HG03460 (cell line): ENCODE measurements around the gene PDE4DIP.
A peak's percentile ranks its signal among the peaks of the same experiment; 100 is the strongest.
"Not testable (repeated sequence)": the region's sequence is repeated elsewhere in the genome, so short reads cannot be mapped to it uniquely, and the experiment has no call there.

ENCODE experiments used
- ATAC-seq: cut with Tn5 transposase; IDR thresholded peaks from one replicate; pipeline ENCODE4 v1.9.1; 2021; ENCODE audit not compliant: unreplicated experiment

Gene PDE4DIP

DNA sequence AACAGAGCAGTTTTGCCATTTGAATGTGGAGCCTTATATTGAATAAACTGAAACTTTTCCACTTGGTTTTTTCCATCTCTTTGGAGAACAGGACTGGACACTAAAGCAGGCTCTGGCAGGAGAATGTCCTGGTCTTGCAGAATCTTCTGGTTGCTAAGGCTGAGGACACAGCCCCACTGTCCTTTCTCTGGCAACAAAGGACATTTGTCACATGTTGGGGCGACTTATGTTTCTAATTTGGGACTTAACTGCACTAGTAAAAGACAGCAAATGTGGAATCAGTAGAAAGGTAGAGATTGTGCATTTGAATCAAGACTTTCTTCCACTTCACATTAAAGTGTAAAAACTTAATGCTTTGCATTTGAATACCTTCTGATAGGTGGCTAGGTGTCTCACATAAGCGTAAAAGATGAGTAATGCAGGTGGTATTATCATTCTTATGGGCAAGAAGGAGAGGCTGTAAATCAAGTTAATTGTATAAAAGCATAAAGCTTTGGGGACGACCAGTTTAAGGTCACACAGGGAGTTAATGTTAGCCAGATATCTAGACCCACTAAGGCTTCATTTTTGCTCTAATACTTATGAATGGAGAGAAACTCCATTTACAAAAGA, 74.7 kb downstream of the PDE4DIP start:
- ATAC-seq: not testable (repeated sequence)

DNA sequence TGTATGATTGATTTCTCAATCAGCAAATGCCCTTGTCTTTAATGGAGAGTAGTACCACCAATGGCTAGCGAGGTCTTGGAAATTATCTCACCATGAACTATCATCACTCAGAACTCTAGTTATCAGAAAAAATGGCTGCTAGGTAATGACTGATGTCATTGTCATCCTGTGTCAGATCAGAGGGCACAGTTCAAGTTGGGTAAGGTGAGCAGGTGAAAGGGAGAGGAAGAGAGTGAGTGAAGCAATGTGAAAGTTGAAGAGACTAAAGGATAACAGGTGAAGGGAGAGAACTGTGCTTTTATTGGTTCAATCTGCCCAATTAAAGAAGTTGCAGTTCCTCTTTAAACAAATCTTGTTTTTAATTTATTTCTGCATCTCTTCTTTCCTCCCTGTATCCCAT, 76.8 kb downstream of the PDE4DIP start:
- not testable (repeated sequence) for ATAC-seq

DNA sequence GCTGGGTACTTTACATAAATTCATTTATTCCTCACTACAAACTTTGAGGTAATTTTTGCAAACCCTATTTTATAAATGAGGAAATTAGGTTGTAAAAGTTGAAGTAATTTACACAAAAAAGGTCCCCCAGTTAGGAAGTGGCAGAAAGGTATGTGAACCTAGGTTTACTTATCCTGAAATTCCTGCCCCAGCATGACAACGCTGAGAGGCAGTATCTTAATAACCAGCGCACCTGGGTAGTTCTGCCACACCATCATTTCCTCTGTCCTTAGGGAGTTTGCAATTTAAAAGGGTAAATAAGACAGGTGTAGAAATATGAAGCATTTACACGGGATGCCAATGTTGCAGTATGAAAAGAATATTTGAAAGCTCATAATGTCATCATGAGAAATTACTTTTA, 79.6 kb downstream of the PDE4DIP start:
- not testable (repeated sequence) for ATAC-seq

DNA sequence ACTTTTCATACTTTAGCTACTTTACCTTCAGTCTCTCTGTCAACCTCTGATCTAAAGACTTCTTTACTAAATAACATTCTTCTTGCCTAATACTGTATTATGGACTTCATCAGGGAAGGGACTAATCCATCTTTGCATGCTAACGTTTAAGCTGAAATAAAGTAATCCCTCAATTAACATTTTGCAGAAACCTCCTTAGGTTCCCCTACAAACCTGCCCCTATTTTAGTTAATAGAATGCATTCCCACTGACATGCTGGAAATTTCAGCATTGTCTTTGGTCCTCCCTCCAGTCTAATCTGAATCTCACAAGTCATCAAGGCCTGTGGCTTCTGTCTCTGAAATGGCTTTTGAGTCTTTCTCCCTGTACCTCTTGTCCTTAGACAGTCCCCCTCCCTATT, 83.4 kb downstream of the PDE4DIP start:
- ATAC-seq: not testable (repeated sequence)

DNA sequence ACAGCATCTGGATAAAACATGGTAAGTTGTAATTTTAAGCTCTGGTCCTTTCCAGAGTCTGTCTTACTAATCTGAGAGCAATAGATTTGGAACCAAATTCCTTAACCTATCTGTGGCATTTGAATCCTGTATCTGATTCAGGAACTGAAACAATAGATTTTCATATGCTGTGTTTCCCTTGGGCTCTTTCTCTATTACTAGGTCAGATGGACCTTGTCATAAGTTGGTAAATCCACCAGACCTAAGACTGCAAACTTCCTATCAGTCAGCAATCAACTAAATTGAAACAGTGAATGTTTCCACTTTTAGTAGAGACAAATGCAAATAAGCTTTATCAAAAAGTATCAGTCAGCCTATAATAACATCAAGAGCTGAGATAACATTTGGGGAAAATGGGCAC, 85.0 kb downstream of the PDE4DIP start:
- not testable (repeated sequence) for ATAC-seq

DNA sequence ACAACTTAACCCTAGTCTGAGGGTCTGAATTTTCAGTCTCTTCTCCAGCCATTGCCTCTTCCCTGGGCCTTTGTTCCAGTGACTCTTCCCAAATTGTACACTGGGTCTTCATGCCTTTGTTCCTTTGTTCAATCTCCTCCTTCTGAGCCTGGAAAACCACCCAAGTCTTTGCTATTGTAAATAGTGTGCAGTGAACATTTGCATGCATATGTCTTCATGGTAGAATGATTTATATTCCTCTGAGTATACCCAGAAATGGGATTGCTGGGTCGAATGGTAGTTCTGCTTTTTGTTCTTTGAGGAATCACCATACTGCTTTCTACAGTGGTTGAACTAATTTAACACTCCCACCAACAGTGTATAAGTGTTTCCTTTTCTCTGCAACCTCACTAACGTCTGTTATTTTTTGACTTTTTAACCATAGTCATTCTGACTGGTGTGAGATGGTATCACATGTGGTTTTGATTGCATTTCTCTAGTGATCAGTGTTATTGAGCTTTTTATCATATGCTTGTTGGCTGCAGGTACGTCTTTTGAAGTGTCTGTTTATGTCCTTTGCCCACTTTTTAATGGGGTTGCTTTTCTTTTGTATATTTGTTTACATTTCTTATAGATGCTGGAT, 91.3 kb downstream of the PDE4DIP start:
- not testable (repeated sequence) for ATAC-seq

DNA sequence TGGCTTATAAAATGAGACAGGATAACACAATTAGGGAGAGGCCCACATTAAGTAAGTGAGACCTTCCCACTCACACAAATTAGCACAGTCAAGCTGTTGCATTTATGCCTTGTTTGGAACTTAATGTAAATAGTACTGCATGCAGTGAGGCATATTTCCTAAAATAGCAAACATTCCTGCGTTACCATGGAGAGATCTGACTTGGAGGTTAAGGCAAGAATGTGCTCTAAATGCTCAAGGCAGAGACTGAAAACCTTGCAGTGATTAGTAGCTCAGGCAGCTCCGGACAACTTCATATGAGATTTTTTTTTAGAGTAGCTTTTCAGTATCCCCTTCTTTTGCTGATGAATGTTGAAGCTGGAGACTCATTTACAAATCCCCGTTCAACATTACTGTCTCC, 98.7 kb downstream of the PDE4DIP start:
- not testable (repeated sequence) for ATAC-seq

DNA sequence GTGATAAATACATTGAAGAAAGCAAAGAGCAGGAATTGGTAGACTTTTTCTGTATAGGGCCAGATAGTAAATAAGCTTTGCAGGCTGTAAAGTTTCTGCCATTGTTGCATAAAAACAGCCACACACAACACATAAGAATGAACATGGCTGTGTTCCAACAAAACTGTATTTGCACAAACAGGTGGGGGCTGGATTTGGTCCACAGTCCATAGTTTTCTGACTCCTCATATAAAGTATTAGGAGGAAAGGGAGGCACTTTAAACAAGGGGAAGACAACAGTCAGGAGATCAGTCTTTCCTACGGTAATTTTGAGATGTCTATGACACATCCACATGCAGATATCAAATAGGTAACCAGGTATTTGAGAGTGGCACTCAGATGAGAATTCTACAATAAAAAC, 100.9 kb downstream of the PDE4DIP start:
- not testable (repeated sequence) for ATAC-seq

DNA sequence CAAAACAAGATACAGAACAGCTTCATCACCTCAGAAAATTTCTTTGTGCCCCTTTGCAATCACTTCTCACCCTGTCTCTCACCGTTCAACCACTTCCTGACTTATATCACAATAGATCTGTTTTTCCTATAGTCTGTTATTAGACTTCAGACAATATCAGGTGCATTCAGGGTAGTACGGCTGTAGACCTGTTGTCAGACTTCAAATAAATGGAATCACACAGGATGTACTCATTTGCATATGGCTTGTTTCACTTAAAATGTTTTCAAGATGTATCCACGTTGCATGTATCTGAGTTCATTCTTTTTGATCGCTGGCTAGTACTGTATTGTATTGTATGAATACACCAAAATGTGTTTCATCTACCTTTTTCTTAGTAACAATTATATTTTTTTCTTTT, 104.5 kb downstream of the PDE4DIP start:
- not testable (repeated sequence) for ATAC-seq

DNA sequence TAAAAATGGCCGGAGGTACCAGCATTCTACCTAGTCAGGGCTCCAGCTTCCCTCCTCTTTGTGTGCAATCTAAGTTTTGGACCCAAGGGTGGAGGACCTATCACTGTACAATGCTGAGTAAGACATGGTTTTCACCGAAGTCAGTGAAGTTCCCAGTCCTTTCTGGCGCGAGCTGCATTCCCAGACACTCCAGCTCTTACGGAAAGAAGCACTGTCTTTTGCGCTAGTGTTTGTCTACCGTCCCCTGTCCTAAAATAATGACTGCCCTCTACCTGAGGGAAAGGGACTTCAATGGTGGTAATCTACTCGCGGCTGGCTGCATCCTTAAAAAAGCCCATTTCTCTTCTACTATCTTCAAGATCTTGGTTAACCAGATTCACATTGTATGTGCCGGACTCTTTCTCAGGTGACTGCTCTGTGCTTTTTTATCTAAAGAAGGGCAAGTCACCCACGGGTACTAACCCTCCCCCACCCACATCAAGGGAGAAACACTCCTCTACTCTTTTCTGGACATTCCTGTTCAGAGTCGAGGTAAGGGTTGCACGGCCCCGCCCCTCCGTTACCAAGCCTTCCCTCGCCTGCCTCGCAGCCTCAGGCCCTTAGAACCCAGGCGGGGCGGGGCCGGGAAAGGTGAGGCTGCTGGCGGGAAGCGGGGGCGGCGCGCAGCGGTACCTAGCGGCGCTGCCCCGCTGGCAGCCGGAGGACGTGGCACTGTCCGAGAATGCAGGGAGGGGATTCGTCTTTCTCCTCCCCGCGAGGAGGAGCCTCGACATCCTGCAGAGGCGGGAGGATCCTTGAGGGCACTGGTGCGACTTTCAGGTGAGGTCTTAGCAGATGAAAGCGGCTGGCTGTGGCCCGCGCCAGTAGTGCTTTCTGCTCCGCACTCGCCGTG, 107.4 kb downstream of the PDE4DIP start:
- peak; percentile 51 for ATAC-seq

DNA sequence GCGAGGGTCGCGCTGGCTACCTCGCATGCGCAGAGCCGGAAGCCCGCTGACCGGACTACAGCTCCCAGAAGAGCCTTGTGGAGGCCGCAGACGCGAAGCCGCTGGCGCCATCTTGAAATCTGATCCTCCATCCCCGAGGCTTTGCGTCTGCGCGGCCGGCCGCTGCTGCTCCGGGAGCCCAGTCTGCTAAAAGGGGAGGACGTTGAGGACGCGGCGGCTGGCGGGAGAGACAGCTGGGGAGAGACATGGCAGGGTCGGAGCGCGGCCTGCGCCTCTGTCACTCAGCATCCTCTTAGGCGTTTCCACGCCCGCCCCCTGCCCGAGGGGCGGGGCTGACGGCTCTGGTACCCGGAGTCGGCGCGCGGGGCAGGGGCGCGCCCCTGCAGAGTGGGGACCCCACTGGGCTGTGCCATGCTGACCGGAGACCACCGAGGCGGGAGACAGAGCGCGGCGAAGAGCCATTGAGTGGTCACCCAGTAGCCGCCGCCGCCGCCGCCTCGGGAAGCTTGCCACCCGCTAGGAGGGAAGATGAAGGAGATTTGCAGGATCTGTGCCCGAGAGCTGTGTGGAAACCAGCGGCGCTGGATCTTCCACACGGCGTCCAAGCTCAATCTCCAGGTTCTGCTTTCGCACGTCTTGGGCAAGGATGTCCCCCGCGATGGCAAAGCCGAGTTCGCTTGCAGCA, 108.2 kb downstream of the PDE4DIP start:
- ATAC-seq: peak; percentile 79

DNA sequence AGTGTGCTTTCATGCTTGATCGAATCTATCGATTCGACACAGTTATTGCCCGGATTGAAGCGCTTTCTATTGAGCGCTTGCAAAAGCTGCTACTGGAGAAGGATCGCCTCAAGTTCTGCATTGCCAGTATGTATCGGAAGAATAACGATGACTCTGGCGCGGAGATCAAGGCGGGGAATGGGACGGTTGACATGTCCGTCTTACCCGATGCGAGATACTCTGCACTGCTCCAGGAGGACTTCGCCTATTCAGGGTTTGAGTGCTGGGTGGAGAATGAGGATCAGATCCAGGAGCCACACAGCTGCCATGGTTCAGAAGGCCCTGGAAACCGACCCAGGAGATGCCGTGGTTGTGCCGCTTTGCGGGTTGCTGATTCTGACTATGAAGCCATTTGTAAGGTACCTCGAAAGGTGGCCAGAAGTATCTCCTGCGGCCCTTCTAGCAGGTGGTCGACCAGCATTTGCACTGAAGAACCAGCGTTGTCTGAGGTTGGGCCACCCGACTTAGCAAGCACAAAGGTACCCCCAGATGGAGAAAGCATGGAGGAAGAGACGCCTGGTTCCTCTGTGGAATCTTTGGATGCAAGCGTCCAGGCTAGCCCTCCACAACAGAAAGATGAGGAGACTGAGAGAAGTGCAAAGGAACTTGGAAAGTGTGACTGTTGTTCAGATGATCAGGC, 108.8 kb downstream of the PDE4DIP start:
- peak; percentile 8 for ATAC-seq

DNA sequence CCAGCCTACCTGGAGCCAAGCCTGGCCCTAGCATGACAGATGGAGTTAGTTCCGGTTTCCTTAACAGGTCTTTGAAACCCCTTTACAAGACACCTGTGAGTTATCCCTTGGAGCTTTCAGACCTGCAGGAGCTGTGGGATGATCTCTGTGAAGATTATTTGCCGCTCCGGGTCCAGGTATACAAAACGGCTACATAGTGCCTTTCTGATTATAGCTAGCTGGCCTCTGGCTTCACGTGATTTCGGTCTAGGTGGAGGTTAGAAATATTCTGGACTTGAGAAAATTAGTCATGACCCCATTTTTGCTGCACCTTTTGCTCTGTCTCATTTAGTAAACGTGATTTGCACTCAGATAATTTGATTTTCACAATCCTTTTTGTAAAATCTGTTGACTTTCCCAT, 109.5 kb downstream of the PDE4DIP start:
- ATAC-seq: not testable (repeated sequence)

DNA sequence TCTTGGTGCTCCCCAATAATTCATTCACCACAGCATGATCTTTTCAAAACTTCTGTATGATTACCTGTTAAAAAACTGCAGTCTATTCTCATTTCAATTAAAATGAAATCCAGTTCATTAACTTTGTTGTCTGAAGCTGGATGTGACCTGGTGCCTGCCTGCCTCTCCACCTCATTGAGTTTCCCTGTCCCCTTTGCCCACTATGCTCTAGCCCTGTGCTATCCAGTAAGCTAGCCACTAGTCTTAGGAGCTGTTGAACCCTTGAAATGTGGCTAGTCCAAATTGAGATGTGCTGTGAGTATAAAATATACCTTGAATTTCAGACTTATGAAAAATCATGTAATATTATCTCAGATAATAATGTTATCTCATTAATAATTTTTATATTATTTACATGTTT, 114.1 kb downstream of the PDE4DIP start:
- ATAC-seq: not testable (repeated sequence)

DNA sequence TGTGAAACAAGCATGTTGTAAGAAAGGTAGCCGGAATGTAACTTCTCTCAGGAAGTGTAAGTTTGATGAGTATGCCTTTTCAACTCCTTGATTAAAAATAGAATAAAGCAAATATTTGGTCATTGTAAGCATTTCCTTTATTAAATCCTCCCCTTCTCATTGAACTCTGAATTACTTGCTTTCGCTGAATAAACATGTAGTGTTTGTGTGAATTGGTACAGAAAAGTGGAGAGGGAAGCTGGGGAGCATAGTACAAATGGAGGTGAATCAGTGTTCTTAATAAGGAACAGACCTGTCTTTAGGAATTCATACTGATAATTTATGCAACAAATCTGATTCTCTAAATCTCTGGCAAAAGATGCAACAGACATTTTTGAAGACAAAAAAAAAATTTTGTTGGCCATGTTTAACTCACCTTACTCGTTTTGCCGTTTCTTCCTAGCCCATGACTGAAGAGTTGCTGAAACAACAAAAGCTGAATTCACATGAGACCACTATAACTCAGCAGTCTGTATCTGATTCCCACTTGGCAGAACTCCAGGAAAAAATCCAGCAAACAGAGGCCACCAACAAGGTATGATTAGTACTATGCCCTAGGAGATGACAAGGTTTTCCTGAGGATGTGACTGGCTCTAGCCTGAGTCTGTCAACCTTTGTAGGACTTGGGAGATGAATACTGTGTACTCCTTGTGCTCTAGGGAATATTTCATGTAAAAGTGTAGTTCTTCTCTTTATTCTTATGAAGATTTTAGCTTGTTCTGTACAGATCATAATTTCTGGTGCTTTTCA, 116.2 kb downstream of the PDE4DIP start:
- not testable (repeated sequence) for ATAC-seq

DNA sequence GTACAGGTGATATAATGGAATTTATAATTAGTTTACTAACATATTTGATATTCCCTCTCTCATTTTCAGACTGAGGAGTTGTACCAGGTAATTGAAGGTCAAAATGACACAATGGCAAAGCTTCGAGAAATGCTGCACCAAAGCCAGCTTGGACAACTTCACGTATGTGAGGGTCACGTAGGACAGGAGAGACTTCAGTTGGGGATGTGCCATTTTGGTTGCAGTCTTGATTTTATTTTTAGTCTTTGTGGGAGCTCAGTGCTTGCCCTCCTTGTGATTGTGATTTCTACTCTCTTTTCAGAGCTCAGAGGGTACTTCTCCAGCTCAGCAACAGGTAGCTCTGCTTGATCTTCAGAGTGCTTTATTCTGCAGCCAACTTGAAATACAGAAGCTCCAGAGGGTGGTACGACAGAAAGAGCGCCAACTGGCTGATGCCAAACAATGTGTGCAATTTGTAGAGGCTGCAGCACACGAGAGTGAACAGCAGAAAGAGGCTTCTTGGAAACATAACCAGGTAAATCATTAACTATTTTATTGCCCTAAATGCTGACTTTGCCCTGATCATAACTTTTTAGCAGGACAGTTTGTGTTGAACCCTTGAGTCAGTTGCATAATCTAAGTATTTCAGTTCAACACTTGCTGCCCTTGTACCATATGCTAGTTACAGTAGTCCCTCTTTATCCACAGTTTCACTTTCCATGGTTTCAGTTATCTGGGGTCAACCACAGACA, 118.1 kb downstream of the PDE4DIP start:
- ATAC-seq: not testable (repeated sequence)

DNA sequence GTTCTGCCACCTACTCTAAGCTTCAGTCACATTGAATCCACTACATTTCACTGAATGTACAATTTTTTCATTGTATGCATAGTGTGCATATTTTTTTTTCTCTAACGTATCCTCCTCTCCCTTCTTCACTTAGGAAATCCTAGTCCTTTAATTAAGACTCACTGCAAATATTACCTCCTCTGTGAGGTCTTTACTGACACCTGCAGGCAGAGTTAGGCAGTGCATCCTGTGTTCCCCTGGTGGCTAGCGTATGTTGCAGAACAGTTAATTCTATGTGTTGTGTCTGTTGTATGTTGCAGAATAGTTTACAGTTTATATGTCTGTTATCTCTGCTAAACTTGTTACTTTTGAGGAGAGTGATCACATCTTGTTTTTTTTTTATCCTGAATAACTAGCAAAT, 121.9 kb downstream of the PDE4DIP start:
- not testable (repeated sequence) for ATAC-seq

DNA sequence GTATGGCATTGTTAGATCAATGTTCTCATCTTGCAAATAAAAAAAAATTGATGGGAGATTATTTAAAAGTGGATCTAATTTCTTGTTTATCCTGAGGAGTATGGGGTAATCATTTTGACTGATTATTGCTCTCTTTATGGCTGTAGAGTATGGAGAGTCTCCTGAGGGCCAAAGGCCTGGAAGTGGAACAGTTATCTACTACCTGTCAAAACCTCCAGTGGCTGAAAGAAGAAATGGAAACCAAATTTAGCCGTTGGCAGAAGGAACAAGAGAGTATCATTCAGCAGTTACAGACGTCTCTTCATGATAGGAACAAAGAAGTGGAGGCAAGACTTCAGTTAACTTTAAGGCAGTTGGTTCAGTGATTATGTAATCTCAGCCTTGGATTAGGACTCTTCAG, 123.4 kb downstream of the PDE4DIP start:
- not testable (repeated sequence) for ATAC-seq

DNA sequence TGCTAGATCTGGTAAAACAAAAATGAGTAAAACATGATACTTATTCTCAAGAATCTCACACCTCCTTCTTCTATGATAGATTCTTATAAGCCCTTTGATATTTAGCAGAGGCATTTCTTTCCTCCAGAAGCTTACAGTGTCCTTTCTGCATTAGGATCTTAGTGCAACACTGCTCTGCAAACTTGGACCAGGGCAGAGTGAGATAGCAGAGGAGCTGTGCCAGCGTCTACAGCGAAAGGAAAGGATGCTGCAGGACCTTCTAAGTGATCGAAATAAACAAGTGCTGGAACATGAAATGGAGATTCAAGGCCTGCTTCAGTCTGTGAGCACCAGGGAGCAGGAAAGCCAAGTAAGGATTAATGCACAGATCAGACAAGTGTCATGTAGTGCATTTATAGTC, 124.5 kb downstream of the PDE4DIP start:
- ATAC-seq: not testable (repeated sequence)
